Measurements from ENCODE around the gene ID1. TPM values are rescaled to one million over a fixed set of nuclear protein-coding genes. Genes with fewer than 3 reads are reported as not detected.

The ID1 gene
- total and polyA plus RNA-seq, 2 of the 13 experiments (the other 11 are each of a cell fraction or from before 2014, with no cell fraction given), result 320 to 419 TPM

DNA sequence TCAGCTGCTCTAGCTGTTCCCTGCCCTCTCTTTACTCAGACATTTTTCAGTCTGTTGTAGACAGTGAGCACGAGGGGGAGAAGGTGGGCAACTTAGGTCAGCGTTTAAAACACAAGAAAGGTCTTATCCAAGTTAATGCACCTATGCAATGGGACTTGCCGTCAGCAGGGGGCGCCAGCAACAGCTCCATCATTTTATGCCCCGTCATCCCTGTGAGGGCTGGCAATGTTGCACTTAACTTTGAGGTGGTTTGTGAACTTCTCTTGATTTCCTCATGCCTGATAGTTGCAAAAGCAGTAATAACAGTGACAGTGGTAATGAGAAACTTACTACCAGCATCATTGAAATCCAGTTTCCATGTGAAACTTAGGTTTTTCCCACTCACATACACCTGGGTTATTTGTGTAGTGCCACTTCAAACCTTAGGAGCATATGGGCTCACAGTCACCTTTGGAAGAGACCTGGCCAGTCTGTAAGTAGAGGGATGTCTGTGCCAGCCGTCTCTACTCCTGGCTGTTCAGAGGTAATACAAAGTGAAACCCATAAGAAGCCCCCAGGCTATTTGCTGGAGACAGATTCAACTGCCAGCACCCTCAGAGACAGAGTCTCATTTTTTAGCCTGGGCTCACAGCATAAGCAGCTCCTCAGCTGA lies 44.9 kb upstream of the ID1 start (continued):
- TF ChIP-seq, protein P1, sequence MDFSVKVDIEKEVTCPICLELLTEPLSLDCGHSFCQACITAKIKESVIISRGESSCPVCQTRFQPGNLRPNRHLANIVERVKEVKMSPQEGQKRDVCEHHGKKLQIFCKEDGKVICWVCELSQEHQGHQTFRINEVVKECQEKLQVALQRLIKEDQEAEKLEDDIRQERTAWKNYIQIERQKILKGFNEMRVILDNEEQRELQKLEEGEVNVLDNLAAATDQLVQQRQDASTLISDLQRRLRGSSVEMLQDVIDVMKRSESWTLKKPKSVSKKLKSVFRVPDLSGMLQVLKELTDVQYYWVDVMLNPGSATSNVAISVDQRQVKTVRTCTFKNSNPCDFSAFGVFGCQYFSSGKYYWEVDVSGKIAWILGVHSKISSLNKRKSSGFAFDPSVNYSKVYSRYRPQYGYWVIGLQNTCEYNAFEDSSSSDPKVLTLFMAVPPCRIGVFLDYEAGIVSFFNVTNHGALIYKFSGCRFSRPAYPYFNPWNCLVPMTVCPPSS (IDR thresholded peaks at IDR 0.05), result no peak
- TF ChIP-seq MEIS2 (CRISPR knock-in tag; IDR thresholded peaks at IDR 0.05) (no peak), ZNF839 (CRISPR knock-in tag; IDR thresholded peaks at IDR 0.05; ENCODE audit: borderline replicate concordance) (no peak), MED13 (CRISPR knock-in tag; IDR thresholded peaks at IDR 0.05) (no peak), ZSCAN22 (CRISPR knock-in tag; IDR thresholded peaks at IDR 0.05) (no peak), NCOA5 (CRISPR knock-in tag; IDR thresholded peaks at IDR 0.05) (no peak), NFATC3 (CRISPR knock-in tag; IDR thresholded peaks at IDR 0.05) (0 out of 2 replicates have a peak, but pooled peaks have one; percentile 33), GABPB1 (CRISPR knock-in tag; IDR thresholded peaks at IDR 0.05) (no peak), KLF12 (CRISPR knock-in tag; IDR thresholded peaks at IDR 0.05; ENCODE audit: borderline replicate concordance) (peak; percentile 33; the same call in 1 of the 2 replicates), ZNF605 (CRISPR knock-in tag; IDR thresholded peaks at IDR 0.05) (no peak), NONO (IDR thresholded peaks at IDR 0.05) (no peak), NONO (CRISPR knock-in tag; conservative IDR thresholded peaks at IDR 0.05) (no peak; the same call in 1 of the 2 replicates), KLF13 (CRISPR knock-in tag; IDR thresholded peaks at IDR 0.05) (no peak; the same call in 1 of the 2 replicates), SIX1 (CRISPR knock-in tag; IDR thresholded peaks at IDR 0.05; ENCODE audit: borderline replicate concordance) (no peak), NFE2L1 (CRISPR knock-in tag; IDR thresholded peaks at IDR 0.05; ENCODE audit: borderline replicate concordance) (peak; percentile 98; the same call in 1 of the 2 replicates)
- TF ChIP-seq, protein P2, sequence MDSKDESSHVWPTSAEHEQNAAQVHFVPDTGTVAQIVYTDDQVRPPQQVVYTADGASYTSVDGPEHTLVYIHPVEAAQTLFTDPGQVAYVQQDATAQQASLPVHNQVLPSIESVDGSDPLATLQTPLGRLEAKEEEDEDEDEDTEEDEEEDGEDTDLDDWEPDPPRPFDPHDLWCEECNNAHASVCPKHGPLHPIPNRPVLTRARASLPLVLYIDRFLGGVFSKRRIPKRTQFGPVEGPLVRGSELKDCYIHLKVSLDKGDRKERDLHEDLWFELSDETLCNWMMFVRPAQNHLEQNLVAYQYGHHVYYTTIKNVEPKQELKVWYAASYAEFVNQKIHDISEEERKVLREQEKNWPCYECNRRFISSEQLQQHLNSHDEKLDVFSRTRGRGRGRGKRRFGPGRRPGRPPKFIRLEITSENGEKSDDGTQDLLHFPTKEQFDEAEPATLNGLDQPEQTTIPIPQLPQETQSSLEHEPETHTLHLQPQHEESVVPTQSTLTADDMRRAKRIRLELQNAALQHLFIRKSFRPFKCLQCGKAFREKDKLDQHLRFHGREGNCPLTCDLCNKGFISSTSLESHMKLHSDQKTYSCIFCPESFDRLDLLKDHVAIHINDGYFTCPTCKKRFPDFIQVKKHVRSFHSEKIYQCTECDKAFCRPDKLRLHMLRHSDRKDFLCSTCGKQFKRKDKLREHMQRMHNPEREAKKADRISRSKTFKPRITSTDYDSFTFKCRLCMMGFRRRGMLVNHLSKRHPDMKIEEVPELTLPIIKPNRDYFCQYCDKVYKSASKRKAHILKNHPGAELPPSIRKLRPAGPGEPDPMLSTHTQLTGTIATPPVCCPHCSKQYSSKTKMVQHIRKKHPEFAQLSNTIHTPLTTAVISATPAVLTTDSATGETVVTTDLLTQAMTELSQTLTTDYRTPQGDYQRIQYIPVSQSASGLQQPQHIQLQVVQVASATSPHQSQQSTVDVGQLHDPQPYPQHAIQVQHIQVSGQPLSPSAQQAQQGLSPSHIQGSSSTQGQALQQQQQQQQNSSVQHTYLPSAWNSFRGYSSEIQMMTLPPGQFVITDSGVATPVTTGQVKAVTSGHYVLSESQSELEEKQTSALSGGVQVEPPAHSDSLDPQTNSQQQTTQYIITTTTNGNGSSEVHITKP (CRISPR knock-in tag; IDR thresholded peaks at IDR 0.05; ENCODE audit: low read depth), result no peak
- TF ChIP-seq, protein P3, sequence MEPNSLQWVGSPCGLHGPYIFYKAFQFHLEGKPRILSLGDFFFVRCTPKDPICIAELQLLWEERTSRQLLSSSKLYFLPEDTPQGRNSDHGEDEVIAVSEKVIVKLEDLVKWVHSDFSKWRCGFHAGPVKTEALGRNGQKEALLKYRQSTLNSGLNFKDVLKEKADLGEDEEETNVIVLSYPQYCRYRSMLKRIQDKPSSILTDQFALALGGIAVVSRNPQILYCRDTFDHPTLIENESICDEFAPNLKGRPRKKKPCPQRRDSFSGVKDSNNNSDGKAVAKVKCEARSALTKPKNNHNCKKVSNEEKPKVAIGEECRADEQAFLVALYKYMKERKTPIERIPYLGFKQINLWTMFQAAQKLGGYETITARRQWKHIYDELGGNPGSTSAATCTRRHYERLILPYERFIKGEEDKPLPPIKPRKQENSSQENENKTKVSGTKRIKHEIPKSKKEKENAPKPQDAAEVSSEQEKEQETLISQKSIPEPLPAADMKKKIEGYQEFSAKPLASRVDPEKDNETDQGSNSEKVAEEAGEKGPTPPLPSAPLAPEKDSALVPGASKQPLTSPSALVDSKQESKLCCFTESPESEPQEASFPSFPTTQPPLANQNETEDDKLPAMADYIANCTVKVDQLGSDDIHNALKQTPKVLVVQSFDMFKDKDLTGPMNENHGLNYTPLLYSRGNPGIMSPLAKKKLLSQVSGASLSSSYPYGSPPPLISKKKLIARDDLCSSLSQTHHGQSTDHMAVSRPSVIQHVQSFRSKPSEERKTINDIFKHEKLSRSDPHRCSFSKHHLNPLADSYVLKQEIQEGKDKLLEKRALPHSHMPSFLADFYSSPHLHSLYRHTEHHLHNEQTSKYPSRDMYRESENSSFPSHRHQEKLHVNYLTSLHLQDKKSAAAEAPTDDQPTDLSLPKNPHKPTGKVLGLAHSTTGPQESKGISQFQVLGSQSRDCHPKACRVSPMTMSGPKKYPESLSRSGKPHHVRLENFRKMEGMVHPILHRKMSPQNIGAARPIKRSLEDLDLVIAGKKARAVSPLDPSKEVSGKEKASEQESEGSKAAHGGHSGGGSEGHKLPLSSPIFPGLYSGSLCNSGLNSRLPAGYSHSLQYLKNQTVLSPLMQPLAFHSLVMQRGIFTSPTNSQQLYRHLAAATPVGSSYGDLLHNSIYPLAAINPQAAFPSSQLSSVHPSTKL (CRISPR knock-in tag; IDR thresholded peaks at IDR 0.05), result peak; percentile 30; the same call in 1 of the 2 replicates
- TF ChIP-seq, protein P4, sequence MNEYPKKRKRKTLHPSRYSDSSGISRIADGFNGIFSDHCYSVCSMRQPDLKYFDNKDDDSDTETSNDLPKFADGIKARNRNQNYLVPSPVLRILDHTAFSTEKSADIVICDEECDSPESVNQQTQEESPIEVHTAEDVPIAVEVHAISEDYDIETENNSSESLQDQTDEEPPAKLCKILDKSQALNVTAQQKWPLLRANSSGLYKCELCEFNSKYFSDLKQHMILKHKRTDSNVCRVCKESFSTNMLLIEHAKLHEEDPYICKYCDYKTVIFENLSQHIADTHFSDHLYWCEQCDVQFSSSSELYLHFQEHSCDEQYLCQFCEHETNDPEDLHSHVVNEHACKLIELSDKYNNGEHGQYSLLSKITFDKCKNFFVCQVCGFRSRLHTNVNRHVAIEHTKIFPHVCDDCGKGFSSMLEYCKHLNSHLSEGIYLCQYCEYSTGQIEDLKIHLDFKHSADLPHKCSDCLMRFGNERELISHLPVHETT (CRISPR knock-in tag; conservative IDR thresholded peaks at IDR 0.05), result no peak

Data from HepG2 (cell line).